NOMO-1 treated with DMSO at 0.1 percent for 48 hours (cell line): Measurements from ENCODE around the gene SMC5.
"Not testable (repeated sequence)": the region's sequence is repeated elsewhere in the genome, so short reads cannot be mapped to it uniquely, and the experiment has no call there.

Source experiments
- DNase-seq: peaks from one replicate; lab custom pipeline; 2025; ENCODE audit not compliant: unreplicated experiment; lab: John Stamatoyannopoulos, UW

SMC5 gene

DNA sequence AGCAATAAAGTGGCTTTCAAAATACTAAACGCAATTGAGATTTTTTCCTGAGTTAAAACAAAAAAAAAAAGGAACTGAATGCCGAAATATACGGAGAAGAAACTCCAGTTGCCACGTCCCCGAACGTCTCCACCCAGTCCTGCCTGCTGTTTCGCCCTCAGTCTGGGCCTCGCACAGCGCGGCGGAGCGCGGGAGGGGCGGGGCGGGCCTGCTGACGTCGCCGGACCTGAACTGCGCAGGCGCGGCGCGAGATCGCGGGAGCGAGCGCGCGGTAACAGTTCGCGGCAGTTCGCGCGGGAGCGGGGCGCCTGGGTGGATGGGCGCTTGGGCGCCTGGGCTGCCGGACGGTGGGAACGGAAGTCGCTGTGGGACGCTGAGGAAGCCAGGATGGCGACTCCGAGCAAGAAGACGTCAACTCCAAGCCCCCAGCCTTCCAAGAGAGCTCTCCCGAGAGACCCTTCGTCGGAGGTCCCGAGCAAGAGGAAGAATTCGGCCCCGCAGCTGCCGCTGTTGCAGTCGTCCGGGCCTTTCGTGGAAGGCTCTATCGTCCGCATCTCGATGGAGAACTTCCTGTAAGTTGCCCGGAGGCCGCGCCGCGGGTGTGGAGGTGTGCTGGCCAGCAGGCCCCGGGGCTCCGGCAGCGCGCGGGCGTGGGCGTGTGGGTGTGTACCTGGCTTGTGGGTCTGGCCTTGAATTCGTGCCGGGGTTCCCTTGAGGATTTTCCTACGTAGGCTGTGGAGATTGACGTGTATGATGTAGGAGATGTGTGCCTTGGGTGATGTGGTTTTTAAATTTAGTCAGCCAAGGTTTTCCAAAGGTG lies at the start of gene SMC5:
Gene SMC5 (plus strand): TSS at position 287 of the 820 bp plus-strand sequence. CDS start 101 bp downstream, at position 388.
- peak; percentile 62 for DNase-seq

DNA sequence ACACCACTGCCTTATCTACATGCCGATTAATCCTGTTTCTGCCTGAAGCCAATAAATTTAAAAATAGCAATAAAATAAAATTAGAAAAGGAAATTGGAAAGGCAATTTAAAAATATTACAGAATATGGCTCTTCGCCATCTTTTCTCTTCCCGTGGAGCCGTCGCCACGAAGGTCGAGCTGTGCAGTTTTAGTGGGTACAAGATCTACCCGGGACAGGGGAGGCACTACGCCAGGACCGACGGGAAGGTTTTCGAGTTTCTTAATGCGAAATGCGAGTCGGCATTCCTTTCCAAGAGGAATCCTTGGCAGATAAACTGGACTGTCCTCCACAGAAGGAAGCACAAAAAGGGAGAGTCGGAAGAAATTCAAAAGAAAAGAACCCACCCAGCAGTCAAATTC lies 41.7 kb upstream of the SMC5 start:
- no peak for DNase-seq

DNA sequence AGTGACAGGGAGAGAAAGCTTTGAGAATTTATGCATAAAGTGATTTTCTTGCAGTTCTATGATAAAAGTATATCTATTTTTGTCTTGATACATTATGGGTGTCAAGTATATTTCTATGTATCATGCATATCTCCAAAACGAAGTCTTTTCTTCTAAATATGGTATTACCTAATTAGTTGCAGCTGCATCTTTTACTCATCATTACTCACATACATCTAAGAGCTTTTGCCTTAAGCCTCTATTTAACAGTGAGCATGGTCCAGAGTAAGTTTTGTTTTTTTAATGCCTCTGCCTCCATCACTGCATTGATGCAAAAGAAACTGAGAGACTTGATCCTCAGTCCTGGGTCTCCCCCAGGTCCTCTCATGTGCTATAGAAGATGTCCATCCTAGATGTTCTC lies 40.0 kb upstream of the SMC5 start:
- DNase-seq, result no peak

DNA sequence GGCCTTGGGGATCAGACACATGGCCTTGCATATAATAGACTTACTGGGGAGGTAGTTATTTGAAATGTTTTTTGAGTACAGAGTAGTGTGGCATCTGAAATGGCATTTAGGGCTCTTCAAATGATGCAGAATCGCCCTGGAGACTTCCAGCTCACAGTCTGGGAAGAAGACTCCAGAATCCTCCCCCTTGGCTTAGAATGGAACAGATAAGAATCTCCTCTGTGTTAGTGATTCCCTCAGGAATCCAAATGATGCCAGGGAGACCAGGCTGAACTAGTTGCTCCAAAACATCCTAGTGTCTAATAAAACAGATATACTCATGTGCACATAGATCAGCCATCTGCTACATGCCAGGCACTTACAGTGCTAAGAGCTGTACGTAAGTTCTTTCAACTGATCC lies 38.6 kb upstream of the SMC5 start:
- DNase-seq, result no peak

DNA sequence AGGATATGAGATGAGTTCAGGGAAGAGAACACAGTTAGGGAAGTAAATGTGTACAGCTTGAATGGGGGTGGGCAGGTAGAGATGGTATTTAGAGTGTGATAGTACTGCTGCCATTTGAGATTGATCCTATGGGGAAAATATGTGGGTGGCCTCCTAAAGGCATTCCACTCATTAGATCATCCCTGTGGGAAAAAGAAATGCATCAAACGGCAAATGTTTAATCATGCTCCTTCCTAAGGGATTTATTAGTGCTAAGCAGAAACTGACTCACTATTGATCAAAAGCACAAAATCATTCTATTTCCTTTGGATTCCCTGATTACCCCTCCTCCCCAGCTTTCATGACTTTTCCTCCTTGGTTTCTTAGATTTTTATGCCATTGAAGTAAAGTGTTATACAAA lies 36.4 kb upstream of the SMC5 start:
- no peak for DNase-seq

DNA sequence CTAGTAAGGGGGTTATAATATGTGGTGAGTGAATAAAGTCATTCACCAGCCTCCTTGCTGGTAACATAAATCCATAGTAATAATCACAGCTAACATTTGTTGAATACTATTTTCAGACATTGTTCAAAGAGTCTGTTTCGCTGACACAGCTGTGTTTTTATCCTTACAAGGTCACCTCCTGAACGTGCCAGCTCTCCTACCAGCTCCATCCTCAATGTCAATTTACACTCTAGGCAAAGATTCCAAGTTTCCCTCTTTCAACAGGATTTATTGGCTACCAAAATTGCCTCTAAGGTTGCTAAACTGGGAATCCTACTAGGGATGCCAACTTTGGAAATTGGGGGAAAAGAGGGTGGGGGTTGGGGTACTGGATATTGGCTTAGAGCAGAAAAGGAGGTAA lies 30.7 kb upstream of the SMC5 start:
- DNase-seq, result no peak

DNA sequence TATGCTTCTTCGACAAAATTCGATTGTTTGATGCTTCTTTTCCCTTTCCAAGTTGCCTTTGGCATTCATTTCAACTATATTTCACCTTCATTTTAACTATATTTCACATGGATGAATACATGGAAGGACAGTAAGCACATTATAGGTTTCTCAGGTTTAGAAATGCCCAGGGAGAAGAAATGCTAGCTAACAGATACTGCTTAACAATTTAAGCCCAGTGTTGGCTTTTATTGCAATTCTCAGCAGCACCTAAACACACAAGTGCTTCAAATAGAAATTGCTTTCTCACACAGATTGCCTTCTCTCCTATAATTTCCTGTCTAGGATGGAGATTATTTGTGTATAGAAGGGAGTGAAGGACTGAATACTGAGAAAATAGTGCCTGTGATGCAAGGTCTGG lies 30.2 kb upstream of the SMC5 start:
- DNase-seq, result no peak

DNA sequence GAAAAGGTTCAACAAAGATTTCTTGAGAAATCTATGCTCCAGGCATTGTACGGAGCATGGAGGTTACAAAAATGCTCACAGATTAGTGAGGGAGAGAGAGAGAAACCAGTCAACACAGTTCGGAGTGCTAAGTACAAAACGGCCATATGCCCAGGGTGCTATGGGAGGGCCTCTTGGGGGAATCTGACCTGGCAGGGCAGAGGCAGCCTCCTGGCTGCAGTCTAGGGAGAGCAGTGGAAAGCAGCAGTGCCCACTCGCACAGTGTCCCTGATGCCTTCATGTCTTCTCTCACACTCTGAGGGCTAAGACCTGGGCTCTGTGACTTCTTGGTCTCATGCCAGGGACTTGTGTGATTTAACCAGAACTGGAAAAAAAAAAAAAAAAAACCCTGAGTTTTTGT lies 29.8 kb upstream of the SMC5 start:
- DNase-seq, result no peak

DNA sequence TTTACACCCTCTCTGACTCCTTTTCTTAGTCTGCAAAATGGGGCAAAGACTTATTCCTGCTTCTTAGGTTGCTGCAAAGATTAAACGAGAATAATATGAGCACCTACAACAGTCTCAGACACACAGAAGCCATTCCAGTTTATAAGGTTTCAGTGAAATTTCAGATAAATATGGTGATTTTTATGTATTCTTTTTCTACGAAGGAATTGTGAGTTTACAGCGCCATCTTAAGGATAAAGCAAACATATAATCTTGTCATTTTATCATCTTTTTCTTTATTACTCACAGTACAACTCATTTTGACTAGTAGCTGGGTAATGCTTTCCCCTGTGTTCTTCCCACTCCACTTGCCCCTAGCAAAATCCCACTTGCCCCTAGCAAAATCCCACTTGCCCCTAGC lies 29.2 kb upstream of the SMC5 start:
- DNase-seq, result no peak

DNA sequence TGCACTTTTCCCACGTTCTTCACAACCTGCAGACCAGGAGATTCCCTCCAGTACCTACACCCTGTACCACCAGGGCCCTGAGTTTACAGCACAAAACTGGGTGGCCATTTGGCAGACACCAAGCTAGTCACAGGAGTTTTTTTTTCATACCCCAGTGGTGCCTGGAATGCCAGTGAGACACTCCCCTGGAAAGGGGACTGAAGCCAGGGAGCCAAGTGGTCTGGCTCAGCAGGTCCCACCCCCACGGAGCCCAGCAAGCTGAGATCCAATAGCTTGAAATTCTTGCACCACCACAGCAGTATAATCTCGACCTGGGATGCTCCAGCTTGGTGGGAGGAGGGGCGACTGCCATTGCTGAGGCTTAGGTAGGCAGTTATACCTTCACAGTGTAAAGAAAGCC lies 26.3 kb upstream of the SMC5 start:
- DNase-seq, result no peak

DNA sequence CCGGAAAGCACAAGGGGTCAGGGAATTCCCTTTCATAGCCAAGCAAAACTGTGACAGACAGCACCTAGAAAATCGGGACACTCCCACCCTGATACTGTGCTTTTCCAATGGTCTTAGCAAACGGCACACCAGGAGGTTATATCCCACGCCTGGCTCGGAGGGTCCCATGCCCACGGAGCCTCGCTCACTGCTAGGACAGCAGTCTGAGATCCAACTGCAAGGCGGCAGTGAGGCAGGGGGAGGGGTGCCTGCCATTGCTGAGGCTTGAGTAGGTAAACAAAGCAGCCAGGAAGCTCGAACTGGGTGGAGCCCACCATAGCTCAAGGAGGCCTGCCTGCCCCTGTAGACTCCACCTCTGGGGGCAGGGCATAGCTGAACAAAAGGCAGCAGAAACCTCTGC lies 24.6 kb upstream of the SMC5 start:
- not testable (repeated sequence) for DNase-seq

DNA sequence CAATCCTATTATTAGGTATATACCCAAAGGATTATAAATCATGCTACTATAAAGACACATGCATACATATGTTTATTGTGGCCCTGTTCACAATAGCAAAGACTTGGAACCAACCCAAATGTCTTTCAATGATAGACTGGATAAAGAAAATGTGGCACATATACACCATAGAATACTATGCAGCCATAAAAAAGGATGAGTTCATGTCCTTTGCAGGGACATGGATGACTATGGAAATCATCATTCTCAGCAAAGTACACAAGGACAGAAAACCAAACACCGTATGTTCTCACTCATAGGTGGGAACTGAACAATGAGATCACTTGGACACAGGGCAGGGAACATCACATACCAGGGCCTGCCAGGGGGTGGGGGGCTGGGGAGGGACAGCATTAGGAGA lies 12.8 kb upstream of the SMC5 start:
- not testable (repeated sequence) for DNase-seq

DNA sequence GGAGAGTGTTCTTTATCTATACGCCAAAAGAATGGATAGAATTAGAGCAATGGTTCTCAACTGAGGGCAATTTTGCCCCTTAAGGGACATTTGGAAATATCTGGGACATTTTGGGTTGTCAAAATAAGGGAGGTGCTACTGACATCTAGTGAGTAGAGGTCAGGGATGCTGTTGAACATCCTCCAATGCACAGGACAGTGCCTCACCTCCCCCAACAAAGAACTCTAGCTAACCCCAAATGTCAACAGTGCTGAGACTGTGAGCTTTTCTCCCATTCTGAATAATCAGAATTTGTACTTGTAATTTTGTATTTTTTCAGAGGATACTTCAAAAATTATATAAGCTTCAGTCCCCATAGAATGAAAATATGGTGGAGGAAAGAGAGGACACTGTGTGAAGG lies 8.6 kb upstream of the SMC5 start:
- no peak for DNase-seq

DNA sequence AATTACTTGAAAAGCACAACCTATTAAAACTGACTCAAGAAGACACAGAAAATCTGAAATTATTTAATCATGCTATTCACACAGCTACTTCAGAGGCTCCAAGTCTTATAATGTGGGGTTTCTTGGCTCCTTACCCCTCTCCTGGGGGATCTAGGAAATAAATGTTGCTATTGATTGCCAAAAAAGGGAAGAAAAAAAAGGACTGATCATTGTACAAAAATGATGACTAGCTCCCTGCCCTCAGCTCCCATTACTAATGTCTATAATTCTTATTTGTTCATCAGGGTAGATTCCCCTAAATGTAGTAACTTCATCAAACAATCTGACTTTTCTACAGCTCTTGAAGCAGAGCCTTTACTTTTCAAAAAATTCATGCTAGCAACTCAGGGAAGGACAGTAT lies 3.3 kb upstream of the SMC5 start:
- DNase-seq, result no peak

DNA sequence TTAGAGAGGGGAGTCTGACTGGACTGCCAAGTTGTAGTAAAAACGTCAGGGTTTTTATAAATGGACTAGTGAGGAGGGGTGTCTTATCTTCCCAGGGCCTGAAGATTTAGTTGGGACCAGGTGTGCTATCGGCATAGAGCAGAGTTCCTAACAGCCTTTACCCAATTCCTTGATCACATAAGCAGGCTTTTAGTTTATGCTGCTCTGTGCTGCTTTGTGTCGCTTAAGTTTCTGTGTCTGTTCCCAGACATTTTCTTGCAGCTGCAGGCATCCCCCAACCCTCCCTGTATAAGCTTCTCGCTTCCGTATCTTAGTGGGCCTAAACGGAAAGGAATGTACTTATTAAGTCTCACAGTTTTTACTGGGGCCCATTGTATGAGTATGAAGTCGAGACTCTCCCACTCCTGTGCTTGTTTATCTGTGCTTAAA lies 2.6 kb upstream of the SMC5 start:
- DNase-seq, result no peak

DNA sequence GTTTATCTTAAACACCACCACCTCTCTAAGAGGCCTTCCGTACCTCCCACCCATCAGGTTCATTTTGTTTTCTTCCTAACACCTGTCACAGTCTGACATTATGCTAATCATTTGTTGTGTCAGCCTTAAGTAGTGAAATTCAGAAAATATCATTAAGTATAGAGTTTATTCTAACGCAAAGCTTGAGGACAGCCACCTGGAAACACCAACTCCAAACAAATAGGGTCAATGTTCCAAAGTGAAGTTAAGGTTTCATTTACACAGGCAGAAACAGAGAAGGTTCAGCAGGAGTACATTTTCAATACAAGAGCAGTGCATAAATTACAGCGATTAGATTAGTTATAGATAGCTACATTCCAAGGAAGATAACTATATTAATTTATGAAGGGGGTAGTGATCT lies 1.3 kb upstream of the SMC5 start:
- no peak for DNase-seq

DNA sequence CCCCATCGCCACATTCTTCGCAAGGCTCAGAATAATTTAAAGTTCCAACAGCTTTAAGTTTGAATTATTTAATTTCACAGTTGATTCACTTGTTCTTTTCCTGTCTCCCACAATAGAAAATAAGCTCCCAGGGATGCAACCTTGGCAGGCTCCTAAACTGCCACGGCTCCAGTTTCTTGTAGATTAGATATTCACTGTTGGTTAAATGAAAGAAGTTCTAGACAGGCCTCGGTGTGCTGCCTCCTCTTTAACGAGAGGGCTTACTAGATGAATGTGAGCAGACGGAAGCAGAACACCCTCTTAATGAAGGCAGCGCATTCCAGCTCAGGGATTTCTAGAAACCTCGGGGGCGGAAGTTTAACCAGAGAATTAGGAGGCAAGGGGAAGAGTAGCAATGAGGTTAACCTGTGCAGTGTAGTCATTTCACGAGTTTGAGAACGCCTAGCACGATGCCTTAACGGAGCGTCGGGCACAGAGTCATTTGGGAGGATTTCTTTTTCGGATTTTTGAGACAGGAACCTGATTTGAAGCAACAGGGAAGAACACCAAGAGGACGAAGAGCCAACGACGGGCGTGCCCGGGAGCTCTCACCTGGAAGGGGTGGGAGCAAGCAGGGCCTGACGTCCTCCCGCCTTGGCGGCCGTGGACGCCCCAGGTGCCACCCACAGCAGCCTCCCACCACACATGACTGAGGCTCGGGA lies 637 bp upstream of the SMC5 start:
- peak; percentile 2 for DNase-seq

DNA sequence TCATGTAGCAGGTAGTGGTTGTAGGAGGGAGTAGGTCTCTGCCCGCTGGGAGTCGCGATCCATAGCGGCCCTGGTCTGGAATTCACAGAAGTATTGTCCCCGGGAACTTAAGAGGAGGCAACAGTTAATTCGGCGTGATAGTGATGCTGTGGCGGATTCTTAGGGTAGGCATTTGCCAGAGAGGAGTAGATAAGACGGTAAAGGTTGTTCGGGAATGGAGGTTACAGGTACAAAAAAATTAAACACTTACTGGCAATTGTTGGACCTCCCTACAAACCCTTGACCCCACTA lies 679 bp downstream of the SMC5 start:
- DNase-seq, result no peak

DNA sequence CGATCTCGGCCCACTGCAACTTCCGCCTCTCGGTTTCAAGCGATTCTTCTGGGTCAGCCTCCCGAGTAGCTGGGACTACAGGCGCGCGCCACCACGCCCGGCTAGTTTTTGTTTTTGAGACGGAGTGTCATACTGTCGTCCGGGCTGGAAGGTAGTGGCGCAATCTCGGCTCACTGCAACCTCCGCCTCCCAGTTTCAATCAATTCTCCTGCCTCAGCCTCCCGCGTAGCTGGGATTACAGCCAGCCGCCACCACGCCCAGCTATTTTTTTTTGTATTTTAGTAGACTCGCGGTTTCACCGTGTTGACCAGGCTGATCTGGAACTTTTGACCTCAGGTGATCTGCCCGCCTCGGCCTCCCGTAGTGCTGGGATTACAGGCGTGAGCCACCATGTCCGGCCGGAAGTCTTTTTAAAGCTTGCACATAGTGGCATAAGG lies 1.2 kb downstream of the SMC5 start:
- DNase-seq, result no peak

DNA sequence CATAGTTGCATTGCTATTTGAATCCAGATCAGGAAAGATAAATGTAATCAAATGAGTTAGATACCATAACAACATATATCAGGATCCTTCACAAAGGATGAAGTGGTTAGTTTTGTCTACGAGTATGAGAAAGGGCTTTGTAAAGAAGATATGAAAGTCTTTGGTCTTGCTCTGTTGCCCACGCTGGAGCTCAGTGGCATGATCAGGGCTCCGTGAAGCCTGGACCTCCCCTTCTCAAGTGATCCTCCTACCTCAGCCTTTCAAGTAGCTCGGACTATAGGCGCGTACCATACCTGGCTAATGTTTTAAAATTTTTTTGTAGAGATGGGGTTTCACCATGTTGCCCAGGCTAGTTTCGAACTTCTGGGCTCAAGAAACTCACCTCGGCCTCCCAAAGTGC lies 1.8 kb downstream of the SMC5 start:
- no peak for DNase-seq

DNA sequence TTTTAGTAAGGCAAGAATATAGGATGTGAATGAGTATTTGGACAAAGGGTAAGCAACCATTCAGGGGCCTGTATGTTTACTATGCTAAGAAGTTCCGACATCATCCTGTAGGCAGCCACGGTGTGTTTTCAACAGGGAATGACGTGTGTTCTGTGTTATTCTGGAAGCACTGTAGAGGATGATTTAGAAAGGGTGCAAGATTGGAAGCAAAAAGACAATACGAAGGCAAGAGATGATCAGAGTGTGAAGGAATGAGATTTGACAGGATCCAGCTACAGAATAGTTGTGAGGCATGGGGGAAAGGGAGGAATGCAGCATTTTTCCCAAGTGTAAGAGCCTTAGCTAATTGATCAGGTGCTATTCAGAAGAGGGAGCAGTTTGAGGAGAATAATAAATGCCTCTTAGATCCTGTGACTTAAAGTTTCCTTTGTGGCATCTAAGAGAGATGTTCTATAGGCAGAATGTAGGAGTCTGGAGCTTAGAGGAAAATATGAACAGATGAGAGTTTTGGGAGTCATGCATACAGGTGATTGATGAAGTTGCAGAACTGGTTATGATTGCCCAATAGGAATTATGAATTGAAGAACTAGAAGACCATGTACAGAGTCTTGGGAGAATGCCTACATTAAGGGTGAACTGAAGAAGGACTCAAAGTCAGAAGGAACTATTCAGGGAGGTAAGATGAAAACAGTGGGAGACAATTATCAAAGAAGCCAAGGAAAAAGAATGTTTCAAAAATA lies 2.5 kb downstream of the SMC5 start:
- DNase-seq, result peak; percentile 0

DNA sequence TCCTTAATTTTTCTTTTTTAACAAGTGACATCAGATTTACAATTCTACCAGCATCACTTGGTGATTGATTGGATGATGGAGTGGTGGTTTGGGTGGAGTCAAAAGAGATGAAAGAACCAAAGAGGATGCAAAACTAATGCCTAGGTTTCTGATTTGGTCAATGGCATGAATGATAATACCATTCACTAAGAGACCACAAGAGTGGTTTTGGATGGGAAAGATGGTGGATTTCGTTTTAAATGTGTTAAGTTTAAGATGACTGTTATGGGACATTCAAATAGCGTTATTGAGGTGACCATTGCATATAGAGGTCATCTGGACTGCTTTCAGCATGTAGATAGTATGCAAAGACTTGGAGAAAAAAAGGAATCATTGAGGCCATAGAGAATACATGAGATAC lies 3.6 kb downstream of the SMC5 start:
- DNase-seq, result no peak
